ENCODE data around the gene PHF8.

PHF8 gene

GRCh38 chrX:54044126-54044876 lies at the start of gene PHF8:
Gene PHF8 (minus strand): TSS chrX:54044473. CDS start chrX:54042728, 1,745 bp downstream.
- peak; percentile 91 to 95 for DNase-seq (ENCODE audit: low read depth in 2 of 2)

- DNase-seq (ENCODE audit: low read depth in 2 of 2): no peak
Observed at GRCh38 chrX:54093571-54093970, 49.3 kb upstream of the PHF8 start.

GRCh38 chrX:54093159-54093558 lies 48.9 kb upstream of the PHF8 start:
- no peak for DNase-seq (ENCODE audit: low read depth in 2 of 2)

GRCh38 chrX:54090880-54091279 lies 46.6 kb upstream of the PHF8 start:
- DNase-seq (ENCODE audit: low read depth in 2 of 2): no peak

GRCh38 chrX:54089191-54089590 lies 44.9 kb upstream of the PHF8 start:
- DNase-seq (ENCODE audit: low read depth in 2 of 2): no peak

GRCh38 chrX:54087661-54088060 lies 43.4 kb upstream of the PHF8 start:
- DNase-seq (ENCODE audit: low read depth in 2 of 2): no peak

GRCh38 chrX:54085666-54086065 lies 41.4 kb upstream of the PHF8 start:
- DNase-seq (ENCODE audit: low read depth in 2 of 2): no peak

- no peak for DNase-seq (ENCODE audit: low read depth in 2 of 2)
Observed at GRCh38 chrX:54076903-54077302, 32.6 kb upstream of the PHF8 start.

- no peak for DNase-seq (ENCODE audit: low read depth in 2 of 2)
Observed at GRCh38 chrX:54074826-54075225, 30.6 kb upstream of the PHF8 start.

GRCh38 chrX:54067766-54068165 lies 23.5 kb upstream of the PHF8 start:
- no peak for DNase-seq (ENCODE audit: low read depth in 2 of 2)

GRCh38 chrX:54066841-54067240 lies 22.6 kb upstream of the PHF8 start:
- no peak for DNase-seq (ENCODE audit: low read depth in 2 of 2)

- no peak for DNase-seq (ENCODE audit: low read depth in 2 of 2)
Observed at GRCh38 chrX:54064564-54064963, 20.3 kb upstream of the PHF8 start.

GRCh38 chrX:54063361-54063760 lies 19.1 kb upstream of the PHF8 start:
- DNase-seq (ENCODE audit: low read depth in 2 of 2): no peak

GRCh38 chrX:54049801-54050200 lies 5.5 kb upstream of the PHF8 start:
- DNase-seq (ENCODE audit: low read depth in 2 of 2): no peak

GRCh38 chrX:54048412-54048811 lies 4.1 kb upstream of the PHF8 start:
- no peak for DNase-seq (ENCODE audit: low read depth in 2 of 2)

- no peak for DNase-seq (ENCODE audit: low read depth in 2 of 2)
Observed at GRCh38 chrX:54045563-54046228, 1.4 kb upstream of the PHF8 start.

GRCh38 chrX:54044877-54045338 lies 635 bp upstream of the PHF8 start:
- DNase-seq (ENCODE audit: low read depth in 2 of 2): no peak

GRCh38 chrX:54043541-54044125 lies 640 bp downstream of the PHF8 start:
- DNase-seq (ENCODE audit: low read depth in 2 of 2): peak in 1 of 2 donors; percentile 23

GRCh38 chrX:54043056-54043455 lies 1.2 kb downstream of the PHF8 start:
- no peak for DNase-seq (ENCODE audit: low read depth in 2 of 2)

GRCh38 chrX:54042609-54043021 lies 1.7 kb downstream of the PHF8 start:
- DNase-seq (ENCODE audit: low read depth in 2 of 2): peak; percentile 8 to 10

- no peak for DNase-seq (ENCODE audit: low read depth in 2 of 2)
Observed at GRCh38 chrX:54030329-54030728, 13.9 kb downstream of the PHF8 start.

GRCh38 chrX:54029529-54030143 lies 14.6 kb downstream of the PHF8 start:
- no peak for DNase-seq (ENCODE audit: low read depth in 2 of 2)
